HepG2 (cell line): ENCODE results near the gene WRAP73. TPM values are rescaled to one million over a fixed set of nuclear protein-coding genes. Genes with fewer than 3 reads are reported as not detected.

Experiments
- ATAC-seq: fragments of 200-7000 bp; cut with Tn5 transposase; 3 replicates; pipeline ENCODE4 v1.9.1; 2020; ENCODE audit warnings: mild to moderate bottlenecking, moderate library complexity
- BruUV-seq: library from RNA; stranded (reverse); fragments of 400-500 nt; replicated peaks from 2 replicates; lab custom pipeline; 2021; lab: Mats Ljungman, UMichigan
- CTCF ChIA-PET: fragments of 300-600 bp; formaldehyde crosslinking; extraction: SDS; loops from one replicate; lab custom pipeline; 2021; ENCODE audit warnings: low total read pairs, inconsistent platforms, low intra/inter-chr PET ratio; lab: Yijun Ruan, JAX
- POLR2A ChIA-PET: fragments of 350-600 bp; sonication (Branson Sonifier 250); formaldehyde crosslinking; loops from one replicate; lab custom pipeline; 2020; ENCODE audit warnings: antibody characterized with exemption, inconsistent platforms; lab: Yijun Ruan, JAX
- DNase-seq: peaks from one replicate; pipeline ENCODE4 v3.0.0-alpha.2; 2015; ENCODE audit warnings: low spot score
- FAIRE-seq: peaks from 3 replicates; lab custom pipeline; 2011; peaks lifted over from hg19 to GRCh38; lab: Jason Lieb, UNC
- H2AFZ ChIP-seq: one replicate; pipeline ENCODE4 v1.6.1; 2011; ENCODE audit warnings: low read length, inconsistent platforms
- H3K27ac ChIP-seq: fragments of 300-600 bp; 3 replicates; pipeline ENCODE4 v1.8.0; 2011; ENCODE audit warnings: mixed run types, mild to moderate bottlenecking, mixed read lengths, low read length, inconsistent platforms; ENCODE audit not compliant: insufficient read depth; ENCODE audit errors: extremely low read length
- H3K27me3 ChIP-seq, 2 experiments: fragments of 200-600 bp in 1 of 2; 2 replicates in 1 of 2; 3 replicates in 1 of 2; pipeline versions ENCODE4 v1.6.0 to v1.8.0; 2011; ENCODE audit warnings: low read length in 2 of 2, mild to moderate bottlenecking in 2 of 2, moderate library complexity in 2 of 2, inconsistent platforms in 1 of 2; ENCODE audit not compliant: insufficient read depth in 2 of 2, control insufficient read depth in 1 of 2
- H3K36me3 ChIP-seq, 2 experiments: fragments of 200-600 bp in 1 of 2; replicated peaks in 1 of 2; 2 replicates in 1 of 2; 3 replicates in 1 of 2; pipeline versions ENCODE4 v1.5.1 to v1.8.0; 2011; ENCODE audit warnings: low read length in 2 of 2, inconsistent platforms in 1 of 2; ENCODE audit not compliant: insufficient read depth in 2 of 2, control insufficient read depth in 1 of 2
- H3K4me1 ChIP-seq: 2 replicates; pipeline ENCODE4 v1.5.1; 2012; ENCODE audit warnings: low read length, inconsistent platforms; ENCODE audit not compliant: insufficient read depth
- H3K4me2 ChIP-seq: 2 replicates; pipeline ENCODE4 v1.6.0; 2011; ENCODE audit warnings: low read depth, low read length, inconsistent platforms
- H3K4me3 ChIP-seq, 3 experiments: fragments of 200-600 bp in 1 of 3; sonication (generic), shearing (Covaris generic) in 1 of 3; replicated peaks in 1 of 3; 2 replicates each; pipeline ENCODE4 v1.5.1; 2011 to 2016; ENCODE audit warnings: low read length in 3 of 3, inconsistent platforms in 2 of 3, low read depth in 2 of 3, mild to moderate bottlenecking in 2 of 3, control low read depth in 1 of 3, mixed read lengths in 1 of 3; ENCODE audit not compliant: insufficient read depth in 1 of 3
- H3K79me2 ChIP-seq: one replicate; pipeline ENCODE4 v1.6.1; 2011; ENCODE audit warnings: low read length, inconsistent platforms; ENCODE audit not compliant: insufficient read depth
- H3K9ac ChIP-seq: 2 replicates; pipeline ENCODE4 v1.6.0; 2011; ENCODE audit warnings: mild to moderate bottlenecking, low read depth, low read length, inconsistent platforms; ENCODE audit not compliant: insufficient read depth
- H3K9me3 ChIP-seq: 2 replicates; pipeline ENCODE4 v1.5.1; 2012; ENCODE audit warnings: mild to moderate bottlenecking, low read length
- H4K20me1 ChIP-seq: 2 replicates; pipeline ENCODE4 v1.6.0; 2011; ENCODE audit warnings: inconsistent platforms, mild to moderate bottlenecking, low read length, moderate library complexity; ENCODE audit not compliant: insufficient read depth
- AGO2 ChIP-seq: fragments of 200-400 bp; formaldehyde crosslinking; optimal IDR thresholded peaks from 2 replicates; pipeline ENCODE3; 2017; ENCODE audit warnings: mild to moderate bottlenecking, low read depth, low read length, moderate library complexity
- CBX5 ChIP-seq: sonication (generic); formaldehyde crosslinking; IDR thresholded peaks from 2 replicates; pipeline ENCODE4 v1.4.0; 2020; ENCODE audit warnings: missing genetic modification reagents, borderline replicate concordance
- HNRNPL ChIP-seq: fragments of 200-400 bp; formaldehyde crosslinking; IDR thresholded peaks from 2 replicates; pipeline ENCODE4 v1.6.1; 2017; ENCODE audit warnings: mild to moderate bottlenecking, low read depth, low read length
- MTF1 ChIP-seq: sonication (generic); formaldehyde crosslinking; IDR thresholded peaks from 2 replicates; pipeline ENCODE4 v1.5.0; 2020; ENCODE audit warnings: missing genetic modification reagents
- POLR2G ChIP-seq: fragments of 200-400 bp; formaldehyde crosslinking; IDR thresholded peaks from 2 replicates; pipeline ENCODE4 v1.6.1; 2018; ENCODE audit warnings: mild to moderate bottlenecking, low read depth, low read length, moderate library complexity
- RARA ChIP-seq: IDR thresholded peaks from 2 replicates; pipeline ENCODE4 v1.6.1; 2016; ENCODE audit warnings: missing genetic modification reagents, missing compliant biosample characterization
- RBFOX2 ChIP-seq: fragments of 200-400 bp; formaldehyde crosslinking; IDR thresholded peaks from 2 replicates; pipeline ENCODE4 v1.6.1; 2017; ENCODE audit warnings: low read depth, mild to moderate bottlenecking, low read length
- ZFP41 ChIP-seq: sonication (generic); formaldehyde crosslinking; IDR thresholded peaks from 2 replicates; pipeline ENCODE4 v1.4.0; 2020; ENCODE audit warnings: mild to moderate bottlenecking, missing genetic modification reagents, borderline replicate concordance
- WGBS: methylation state at CpG from one replicate; pipeline ENCODE4 v1.1.6; 2017; ENCODE audit warnings: low lambda C conversion rate; 5-methylcytosine and 5-hydroxymethylcytosine counted together
- in situ Hi-C: cut with HindIII; loops from 2 replicates; pipeline ENCODE4 v1.10.0; 2017; ENCODE audit warnings: low pct_unique_long_range_greater_than_20kb; ENCODE audit not compliant: extremely low pct_ligation_motif_present
- intact Hi-C: fragments of 100-400 bp; cut with micrococcal nuclease; formaldehyde crosslinking; loops from one replicate; pipeline ENCODE4 v1.10.0; 2022; ENCODE audit not compliant: unreplicated experiment
- polyA plus RNA-seq, 8 experiments: library from polyadenylated mRNA; depleted of rRNA in 3 of 8; stranded (reverse) in 7 of 8; unstranded in 1 of 8; fragments of >200 nt; fragmentation: Illumina TruSeq in 4 of 8; extraction: Trizol in 4 of 8; gene quantifications; 2 replicates each; pipeline versions ENCODE4 v1.2.1 to v1.2.3, GENCODE V29; 2011 to 2016; ENCODE audit warnings: low read depth in 4 of 8, missing spikeins in 1 of 8, mixed read lengths in 1 of 8; ENCODE audit not compliant: insufficient read depth in 1 of 8
- total RNA-seq, 5 experiments: library from RNA; depleted of rRNA; stranded (reverse); fragments of >200 nt; fragmentation: Illumina TruSeq; extraction: Trizol; gene quantifications; 2 replicates each; pipeline ENCODE4 v1.2.3, GENCODE V29; 2016; ENCODE audit warnings: low read depth in 1 of 5

WRAP73 gene
- total and polyA plus RNA-seq, 2 of the 13 experiments (the other 11 are each of a cell fraction or from before 2014, with no cell fraction given) = 18.1 to 40.4 TPM

DNA sequence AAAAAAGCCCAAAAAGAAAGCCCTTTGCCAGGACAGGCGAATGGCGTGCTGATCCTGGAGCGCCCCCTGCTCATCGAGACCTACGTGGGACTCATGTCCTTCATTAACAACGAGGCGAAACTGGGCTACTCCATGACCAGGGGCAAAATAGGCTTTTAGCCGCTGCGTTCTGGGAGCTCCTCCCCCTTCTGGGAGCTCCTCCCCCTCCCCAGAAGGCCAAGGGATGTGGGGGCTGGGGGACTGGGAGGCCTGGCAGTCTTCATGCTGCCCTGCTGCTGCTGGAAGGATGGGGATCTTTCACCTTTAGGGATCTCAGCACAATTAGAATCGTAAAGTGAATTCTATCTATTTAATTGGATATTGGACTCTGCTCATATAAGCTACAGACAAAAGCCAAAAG, 21.5 kb downstream of the WRAP73 start (continued):
- TF ChIP-seq MTF1 (CRISPR knock-in tag) = no peak

DNA sequence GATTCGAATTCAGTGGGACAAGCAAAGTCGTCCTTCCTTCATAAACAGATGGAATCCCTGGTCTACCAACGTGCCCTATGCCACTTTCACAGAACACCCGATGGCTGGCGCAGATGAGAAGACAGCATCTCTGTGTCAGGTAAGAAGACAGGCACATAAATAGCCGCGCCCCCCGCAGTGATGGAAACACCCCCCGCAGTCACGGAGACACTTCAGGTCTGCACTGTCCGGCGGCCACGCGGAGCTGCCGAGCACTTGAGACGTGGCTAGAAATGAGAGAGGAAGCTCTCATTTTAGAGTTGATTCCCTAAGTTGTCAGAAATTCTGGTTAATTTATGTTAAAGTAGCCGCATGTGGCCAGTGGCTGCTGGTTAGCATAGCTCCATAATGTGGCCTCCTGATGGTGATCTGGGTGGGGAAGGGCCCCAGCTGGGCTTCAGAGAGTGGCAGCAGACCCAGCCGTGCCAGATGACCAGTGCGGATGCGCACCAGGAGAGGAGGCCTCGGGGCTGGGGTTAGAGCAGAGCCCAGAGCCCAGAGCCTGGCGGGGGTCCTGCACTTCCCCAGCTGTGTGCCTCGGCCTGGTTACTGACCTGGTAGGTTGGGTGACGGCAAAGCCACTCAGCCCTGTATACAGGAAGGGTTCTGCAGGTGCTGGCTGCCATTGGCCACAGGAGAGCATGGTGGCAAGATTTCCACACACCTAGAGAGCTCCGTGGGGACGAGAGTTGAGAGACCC, 22.2 kb downstream of the WRAP73 start:
- Histone ChIP-seq H3K36me3 (peaks cover 20 to 39% of the 10 kb centered on the region in 2 experiments), H4K20me1 (no peaks in the 10 kb centered on the region), H3K4me1 (peaks cover 24% of the 10 kb centered on the region), H3K9ac (no peak overlapping the region), H3K9me3 (no peaks in the 10 kb centered on the region), H3K79me2 (peaks cover 5% of the 10 kb centered on the region), H3K27ac (no peak overlapping the region), H3K27me3 (no peaks in the 10 kb centered on the region), H3K4me3 (no peak overlapping the region), H2AFZ (no peak overlapping the region), H3K4me2 (no peak overlapping the region)
- DNase-seq (no peak), ATAC-seq (no peak), FAIRE-seq (no peak)
- intact Hi-C loops (no loop called here), in situ Hi-C loops (no loop called here)
- WGBS = 98% methylated on average over 24 of the region's 26 CpGs
- TF ChIP-seq AGO2 = peak; percentile 57
- no peak for TF ChIP-seq RARA (CRISPR knock-in tag)
- TF ChIP-seq HNRNPL = no peak
- no peak for TF ChIP-seq CBX5 (CRISPR knock-in tag)
- TF ChIP-seq POLR2G = 0 out of 2 replicates have a peak, but pooled peaks have one; percentile 17
- 0 out of 2 replicates have a peak, but pooled peaks have one; percentile 31 for TF ChIP-seq RBFOX2
- no peak for TF ChIP-seq ZFP41
- no TSS peak for BruUV-seq
- ChIA-PET CTCF (no interaction called here), POLR2A (no interaction called here)
